GM18508 (cell line): ENCODE measurements around the gene RINL.
"Not testable (repeated sequence)": the region's sequence is repeated elsewhere in the genome, so short reads cannot be mapped to it uniquely, and the experiment has no call there.

ENCODE experiments used
- ATAC-seq: cut with Tn5 transposase; IDR thresholded peaks from one replicate; pipeline ENCODE4 v1.9.1; 2021; ENCODE audit warnings: moderate number of reproducible peaks; ENCODE audit not compliant: insufficient read depth, unreplicated experiment

Gene RINL

GRCh38 chr19:38838208-38838985, 39.7 kb downstream of the RINL start:
- ATAC-seq, result no peak

GRCh38 chr19:38837656-38838121, 40.4 kb downstream of the RINL start:
- ATAC-seq, result no peak

- ATAC-seq, result no peak
These were observed 41.0 kb downstream of the RINL start for GRCh38 chr19:38836983-38837626.

- ATAC-seq, result no peak
These were observed 41.7 kb downstream of the RINL start for GRCh38 chr19:38836159-38836982.

- ATAC-seq, result no peak
These were observed 43.5 kb downstream of the RINL start for GRCh38 chr19:38834590-38834989.

GRCh38 chr19:38834104-38834490, 44.0 kb downstream of the RINL start:
- ATAC-seq, result no peak

- no peak for ATAC-seq
These were observed 45.0 kb downstream of the RINL start for GRCh38 chr19:38833092-38833425.

GRCh38 chr19:38831142-38831605, 46.9 kb downstream of the RINL start:
- ATAC-seq, result no peak

- no peak for ATAC-seq
These were observed 47.9 kb downstream of the RINL start for GRCh38 chr19:38830039-38830733.

GRCh38 chr19:38829203-38829602, 48.9 kb downstream of the RINL start:
- ATAC-seq, result not testable (repeated sequence)

- no peak for ATAC-seq
These were observed 51.1 kb downstream of the RINL start for GRCh38 chr19:38826856-38827551.

- not testable (repeated sequence) for ATAC-seq
These were observed 52.1 kb downstream of the RINL start for GRCh38 chr19:38825936-38826335.

- ATAC-seq, result not testable (repeated sequence)
These were observed 56.7 kb downstream of the RINL start for GRCh38 chr19:38821230-38821825.

- ATAC-seq, result no peak
These were observed 58.7 kb downstream of the RINL start for GRCh38 chr19:38819231-38819920.
